ENCODE measurements around the gene TRIM25. TPM values are rescaled to one million over a fixed set of nuclear protein-coding genes. Genes with fewer than 3 reads are reported as not detected.

The TRIM25 gene
- total RNA-seq, 1 donor, result 28.9 TPM

- DNase-seq (ENCODE audit: low read depth), result no peak
- H3K4me3 ChIP-seq (ENCODE audit: low read depth, low read length), result no peak overlapping the region
- TF ChIP-seq CTCF (IDR thresholded peaks at IDR 0.05; ENCODE audit: insufficient read depth, low read depth, low read length), result no peak
These were observed 22.8 kb downstream of the TRIM25 start for GRCh38 chr17:56890906-56891674.

- H3K4me3 ChIP-seq (ENCODE audit: low read depth, low read length), result no peak overlapping the region
- DNase-seq (ENCODE audit: low read depth), result no peak
- TF ChIP-seq CTCF (IDR thresholded peaks at IDR 0.05; ENCODE audit: insufficient read depth, low read depth, low read length), result no peak
These were observed 23.5 kb downstream of the TRIM25 start for GRCh38 chr17:56890390-56890789.

- no peak for DNase-seq (ENCODE audit: low read depth)
- TF ChIP-seq CTCF (IDR thresholded peaks at IDR 0.05; ENCODE audit: insufficient read depth, low read depth, low read length), result no peak
These were observed 26.0 kb downstream of the TRIM25 start for GRCh38 chr17:56887552-56888467.

GRCh38 chr17:56887105-56887504 lies 26.7 kb downstream of the TRIM25 start:
- no peak for DNase-seq (ENCODE audit: low read depth)

More at GRCh38 chr17:56887552-56888467, 26.0 kb downstream of the TRIM25 start:
- H3K4me3 ChIP-seq (ENCODE audit: low read depth, low read length), result no peak overlapping the region

GRCh38 chr17:56886288-56886731 lies 27.5 kb downstream of the TRIM25 start:
- TF ChIP-seq CTCF (IDR thresholded peaks at IDR 0.05; ENCODE audit: insufficient read depth, low read depth, low read length), result no peak
- H3K4me3 ChIP-seq (ENCODE audit: low read depth, low read length), result no peak overlapping the region
- no peak for DNase-seq (ENCODE audit: low read depth)

More at GRCh38 chr17:56887105-56887504, 26.7 kb downstream of the TRIM25 start:
- TF ChIP-seq CTCF (IDR thresholded peaks at IDR 0.05; ENCODE audit: insufficient read depth, low read depth, low read length), result no peak
- H3K4me3 ChIP-seq (ENCODE audit: low read depth, low read length), result no peak overlapping the region

- no peak overlapping the region for H3K4me3 ChIP-seq (ENCODE audit: low read depth, low read length)
- TF ChIP-seq CTCF (IDR thresholded peaks at IDR 0.05; ENCODE audit: insufficient read depth, low read depth, low read length), result no peak
- DNase-seq (ENCODE audit: low read depth), result no peak
These were observed 28.6 kb downstream of the TRIM25 start for GRCh38 chr17:56885312-56885657.
